Smooth muscle cell (in vitro differentiated cells): ENCODE data around the gene CYP21A2. TPM values are rescaled to one million over a fixed set of nuclear protein-coding genes. Genes with fewer than 3 reads are reported as not detected.

ENCODE experiments used
- DNase-seq: peaks from one replicate; lab custom pipeline; 2025; ENCODE audit not compliant: unreplicated experiment; lab: John Stamatoyannopoulos, UW
- H2AFZ ChIP-seq: fragments of 200-600 bp; sonication (generic); 2 replicates; pipeline ENCODE4 v1.6.0; 2016; ENCODE audit warnings: antibody characterized with exemption, low read depth, mild to moderate bottlenecking
- H3F3A ChIP-seq: fragments of 200-600 bp; sonication (generic); 2 replicates; pipeline ENCODE4 v1.6.0; 2017; ENCODE audit warnings: antibody characterized with exemption, low read depth
- H3K27ac ChIP-seq: fragments of 200-600 bp; sonication (generic); 2 replicates; pipeline ENCODE4 v1.5.1; 2016; ENCODE audit warnings: low read depth, mild to moderate bottlenecking
- H3K27me3 ChIP-seq: fragments of 200-600 bp; sonication (generic); 2 replicates; pipeline ENCODE4 v1.6.1; 2016; ENCODE audit warnings: low read depth, mild to moderate bottlenecking
- H3K36me3 ChIP-seq: fragments of 200-600 bp; sonication (generic); 2 replicates; pipeline ENCODE4 v1.5.1; 2016; ENCODE audit warnings: low read depth
- H3K4me1 ChIP-seq: fragments of 200-600 bp; sonication (generic); 2 replicates; pipeline ENCODE4 v1.5.1; 2016; ENCODE audit warnings: low read depth
- H3K4me2 ChIP-seq: fragments of 200-600 bp; sonication (generic); 2 replicates; pipeline ENCODE4 v1.6.0; 2016; ENCODE audit warnings: mild to moderate bottlenecking
- H3K4me3 ChIP-seq: fragments of 200-600 bp; sonication (generic); 2 replicates; pipeline ENCODE4 v1.5.1; 2016; ENCODE audit warnings: mild to moderate bottlenecking
- H3K79me2 ChIP-seq: fragments of 200-600 bp; sonication (generic); 2 replicates; pipeline ENCODE4 v1.6.0; 2016; ENCODE audit warnings: low read depth, mild to moderate bottlenecking
- H3K9ac ChIP-seq: fragments of 200-600 bp; sonication (generic); 2 replicates; pipeline ENCODE4 v1.6.0; 2016; ENCODE audit warnings: low read depth
- H3K9me3 ChIP-seq: fragments of 200-600 bp; sonication (generic); replicated peaks from 2 replicates; pipeline ENCODE4 v1.5.1; 2016; ENCODE audit warnings: low read depth
- H4K20me1 ChIP-seq: fragments of 200-600 bp; sonication (generic); 2 replicates; pipeline ENCODE4 v1.6.0; 2016; ENCODE audit warnings: low read depth
- CTCF ChIP-seq: fragments of 200-600 bp; sonication (generic); IDR thresholded peaks from 2 replicates; pipeline ENCODE4 v1.5.1; 2017; ENCODE audit warnings: borderline replicate concordance, mild to moderate bottlenecking, antibody characterized with exemption; ENCODE audit not compliant: insufficient read depth, poor library complexity, severe bottlenecking
- WGBS: methylation state at CpG from one replicate; pipeline ENCODE4 v1.1.7; 2016; ENCODE audit warnings: low lambda C conversion rate; 5-methylcytosine and 5-hydroxymethylcytosine counted together
- polyA plus RNA-seq: library from polyadenylated mRNA; unstranded; fragments of >200 nt; fragmentation: Nextera tagmentation; extraction: Ambion mirVana; gene quantifications from 2 replicates; pipeline ENCODE4 v1.2.1, GENCODE V29; 2016
- small RNA-seq: library from RNA; depleted of rRNA; stranded (forward); fragments of <200 nt; gene quantifications from one replicate; pipeline ENCODE3, GENCODE V24; 2014
- total RNA-seq: library from RNA; depleted of rRNA; stranded (reverse); fragments of >200 nt; gene quantifications from 2 replicates; pipeline ENCODE4 v1.2.3, GENCODE V29; 2014

Gene CYP21A2
- total and polyA plus RNA-seq, 2 experiments from 2014 or later: not detected

DNA sequence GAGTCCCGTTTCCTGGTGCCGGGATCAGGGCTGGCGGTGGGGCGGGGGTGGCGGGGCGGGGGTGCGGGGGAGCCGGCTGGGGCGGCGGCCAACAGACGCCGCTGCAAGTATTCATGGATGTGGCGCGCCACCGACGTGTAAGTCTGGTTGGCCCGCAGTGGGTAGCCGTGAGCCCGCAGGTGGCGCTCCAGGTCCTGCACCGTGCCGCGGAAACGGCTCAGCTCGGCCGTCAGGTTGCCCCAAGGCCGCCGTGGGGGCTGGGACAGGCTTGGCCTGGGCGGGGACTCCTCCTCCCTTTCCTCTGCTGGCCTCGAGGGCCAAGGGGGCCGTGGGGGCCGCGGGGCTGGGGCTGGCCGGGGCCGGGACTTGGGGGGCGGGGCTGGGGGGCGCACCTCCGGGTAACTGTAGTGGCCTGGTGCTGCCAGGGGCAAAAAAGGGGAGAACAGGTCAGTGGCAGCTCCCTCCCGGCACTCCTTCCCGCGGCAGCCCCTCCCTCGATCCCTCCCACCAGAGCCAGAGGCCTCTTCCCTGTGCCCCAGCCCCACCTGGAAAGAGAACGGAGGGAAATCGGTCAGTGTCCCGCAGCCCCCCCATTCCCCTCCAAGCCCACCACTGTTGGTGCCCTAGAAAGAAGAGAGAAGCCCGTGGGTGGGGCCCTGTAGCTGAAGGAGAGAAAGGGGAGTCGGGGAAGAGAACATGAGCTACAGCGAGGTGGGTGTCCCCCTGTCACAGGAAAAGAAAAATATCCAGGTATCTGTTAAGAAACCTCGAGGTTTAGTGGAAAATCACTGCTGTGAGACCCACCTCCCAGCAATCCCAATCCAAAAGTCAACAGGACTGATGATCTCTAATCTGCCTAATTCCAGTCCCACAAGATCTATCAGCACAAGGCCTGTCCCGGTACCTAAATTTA lies 49.6 kb downstream of the CYP21A2 start:
- DNase-seq: peak; percentile 28
- TF ChIP-seq CTCF: peak; percentile 36
- Histone ChIP-seq H4K20me1 (peaks cover 11% of the 10 kb centered on the region), H3K9me3 (no peaks in the 10 kb centered on the region), H3K27me3 (peaks cover 29% of the 10 kb centered on the region), H2AFZ (no peak overlapping the region), H3K4me1 (no peaks in the 10 kb centered on the region), H3K27ac (no peak overlapping the region), H3F3A (peaks cover 14% of the 10 kb centered on the region), H3K79me2 (no peaks in the 10 kb centered on the region), H3K4me3 (no peak overlapping the region), H3K36me3 (no peaks in the 10 kb centered on the region), H3K4me2 (no peak overlapping the region), H3K9ac (no peak overlapping the region)
- WGBS: 46% methylated on average over 11 of the region's 50 CpGs

- no peak overlapping the region for H3K4me3 ChIP-seq
- H3K4me1 ChIP-seq: no peaks in the 10 kb centered on the region
- no peaks in the 10 kb centered on the region for H3K79me2 ChIP-seq
- DNase-seq: no peak
- no peaks in the 10 kb centered on the region for H3K9me3 ChIP-seq
- no peak overlapping the region for H2AFZ ChIP-seq
- no peak overlapping the region for H3K9ac ChIP-seq
- no peaks in the 10 kb centered on the region for H3K36me3 ChIP-seq
- 98% methylated on average over 14 of the region's 14 CpGs for WGBS
- peaks cover 14% of the 10 kb centered on the region for H3F3A ChIP-seq
- no peak overlapping the region for H3K27ac ChIP-seq
- no peak for TF ChIP-seq CTCF
- H3K27me3 ChIP-seq: peaks cover 29% of the 10 kb centered on the region
- no peak overlapping the region for H3K4me2 ChIP-seq
- H4K20me1 ChIP-seq: peaks cover 15% of the 10 kb centered on the region
These were observed 50.4 kb downstream of the CYP21A2 start for GRCh38 chr6:32088487-32089049.

- Histone ChIP-seq H3K79me2 (no peaks in the 10 kb centered on the region), H3K4me2 (no peak overlapping the region), H3F3A (peaks cover 14% of the 10 kb centered on the region), H3K4me1 (no peaks in the 10 kb centered on the region), H4K20me1 (peaks cover 16% of the 10 kb centered on the region), H3K27ac (no peak overlapping the region), H3K4me3 (no peak overlapping the region), H3K36me3 (no peaks in the 10 kb centered on the region), H3K9ac (no peak overlapping the region), H3K9me3 (no peaks in the 10 kb centered on the region), H3K27me3 (peaks cover 26% of the 10 kb centered on the region), H2AFZ (no peak overlapping the region)
- WGBS: 89% methylated on average over 10 of the region's 10 CpGs
- no peak for TF ChIP-seq CTCF
- DNase-seq: no peak
These were observed 51.0 kb downstream of the CYP21A2 start for GRCh38 chr6:32089082-32089828.

Small RNA genes lying within 50 kb of the gene (small RNA-seq; reads per million reads assigned to genes)
- gene RNA5SP206: not detected

Other genes starting within 250 kb of the CYP21A2 start
- gene VARS1, start 242.7 kb upstream of the CYP21A2 start, total RNA-seq: 31.9 and 60.8 TPM in 2 replicates
- gene VARS1, start 242.7 kb upstream of the CYP21A2 start, polyA plus RNA-seq: 76.9 and 80.8 TPM in 2 replicates
- gene LSM2, start 231.4 kb upstream of the CYP21A2 start, total RNA-seq: 62.0 and 91.2 TPM in 2 replicates
- gene LSM2, start 231.4 kb upstream of the CYP21A2 start, polyA plus RNA-seq: 73.6 and 81.6 TPM in 2 replicates
- 0.63 and 0.94 TPM in 2 replicates for gene HSPA1L, start 223.1 kb upstream of the CYP21A2 start, total RNA-seq
- gene HSPA1L, start 223.1 kb upstream of the CYP21A2 start, polyA plus RNA-seq: 0.19 and 1.0 TPM in 2 replicates
- 52.6 and 59.5 TPM in 2 replicates for gene HSPA1A, start 222.9 kb upstream of the CYP21A2 start, total RNA-seq
- gene HSPA1A, start 222.9 kb upstream of the CYP21A2 start, polyA plus RNA-seq: 61.2 and 71.6 TPM in 2 replicates
- 33.6 and 43.1 TPM in 2 replicates for gene HSPA1B, start 210.7 kb upstream of the CYP21A2 start, total RNA-seq
- 30.7 and 36.7 TPM in 2 replicates for gene HSPA1B, start 210.7 kb upstream of the CYP21A2 start, polyA plus RNA-seq
- 40.0 and 47.5 TPM in 2 replicates for gene NEU1, start 175.6 kb upstream of the CYP21A2 start, total RNA-seq
- 52.1 and 52.7 TPM in 2 replicates for gene NEU1, start 175.6 kb upstream of the CYP21A2 start, polyA plus RNA-seq
- 0.72 and 0.85 TPM in 2 replicates for gene SLC44A4, start 159.4 kb upstream of the CYP21A2 start, total RNA-seq
- 0.30 and 0.52 TPM in 2 replicates for gene SLC44A4, start 159.4 kb upstream of the CYP21A2 start, polyA plus RNA-seq
- gene EHMT2, start 140.7 kb upstream of the CYP21A2 start, total RNA-seq: 17.4 and 17.6 TPM in 2 replicates
- 33.9 and 38.9 TPM in 2 replicates for gene EHMT2, start 140.7 kb upstream of the CYP21A2 start, polyA plus RNA-seq
- 0.04 and 0.54 TPM in 2 replicates for gene ZBTB12, start 136.3 kb upstream of the CYP21A2 start, total RNA-seq
- gene ZBTB12, start 136.3 kb upstream of the CYP21A2 start, polyA plus RNA-seq: 0.39 TPM in 1 of 2 replicates, not detected in the other
- gene C2, start 110.7 kb upstream of the CYP21A2 start, total RNA-seq: 0.27 TPM in 1 of 2 replicates, not detected in the other
- 0.37 TPM in 2 replicates for gene C2, start 110.7 kb upstream of the CYP21A2 start, polyA plus RNA-seq
- not detected in 2 replicates for gene CFB, start 92.3 kb upstream of the CYP21A2 start, total RNA-seq
- gene CFB, start 92.3 kb upstream of the CYP21A2 start, polyA plus RNA-seq: 2.3 and 4.1 TPM in 2 replicates
- 78.6 and 91.5 TPM in 2 replicates for gene NELFE, start 79.4 kb upstream of the CYP21A2 start, total RNA-seq
- gene NELFE, start 79.4 kb upstream of the CYP21A2 start, polyA plus RNA-seq: 125 and 134 TPM in 2 replicates
- gene SKIC2, start 79.2 kb upstream of the CYP21A2 start, total RNA-seq: 24.6 and 27.6 TPM in 2 replicates
- 55.0 and 56.0 TPM in 2 replicates for gene SKIC2, start 79.2 kb upstream of the CYP21A2 start, polyA plus RNA-seq
- 7.8 and 11.0 TPM in 2 replicates for gene DXO, start 66.3 kb upstream of the CYP21A2 start, total RNA-seq
- 21.9 and 23.5 TPM in 2 replicates for gene DXO, start 66.3 kb upstream of the CYP21A2 start, polyA plus RNA-seq
- gene C4A, start 56.4 kb upstream of the CYP21A2 start, total RNA-seq: 2.8 and 4.6 TPM in 2 replicates
- gene C4A, start 56.4 kb upstream of the CYP21A2 start, polyA plus RNA-seq: 1.7 and 4.4 TPM in 2 replicates
- 1.7 and 3.8 TPM in 2 replicates for gene C4B, start 23.6 kb upstream of the CYP21A2 start, total RNA-seq
- 1.3 and 2.9 TPM in 2 replicates for gene C4B, start 23.6 kb upstream of the CYP21A2 start, polyA plus RNA-seq
- gene TNXB, start 70.9 kb downstream of the CYP21A2 start, total RNA-seq: 1.1 and 1.8 TPM in 2 replicates
- gene TNXB, start 70.9 kb downstream of the CYP21A2 start, polyA plus RNA-seq: 1.1 and 4.3 TPM in 2 replicates
- gene ATF6B, start 89.8 kb downstream of the CYP21A2 start, total RNA-seq: 22.2 and 23.0 TPM in 2 replicates
- 22.5 and 39.8 TPM in 2 replicates for gene ATF6B, start 89.8 kb downstream of the CYP21A2 start, polyA plus RNA-seq
- gene FKBPL, start 91.9 kb downstream of the CYP21A2 start, total RNA-seq: 5.3 and 6.5 TPM in 2 replicates
- gene FKBPL, start 91.9 kb downstream of the CYP21A2 start, polyA plus RNA-seq: 5.4 and 7.7 TPM in 2 replicates
- 0.94 TPM in 1 of 2 replicates, not detected in the other for gene PRRT1, start 113.5 kb downstream of the CYP21A2 start, total RNA-seq
- gene PRRT1, start 113.5 kb downstream of the CYP21A2 start, polyA plus RNA-seq: 1.4 and 3.3 TPM in 2 replicates
- gene PPT2, start 115.7 kb downstream of the CYP21A2 start, total RNA-seq: 13.3 and 17.5 TPM in 2 replicates
- 15.7 and 17.8 TPM in 2 replicates for gene PPT2, start 115.7 kb downstream of the CYP21A2 start, polyA plus RNA-seq
- 3.6 and 5.6 TPM in 2 replicates for gene EGFL8, start 126.2 kb downstream of the CYP21A2 start, total RNA-seq
- gene EGFL8, start 126.2 kb downstream of the CYP21A2 start, polyA plus RNA-seq: 4.3 and 8.2 TPM in 2 replicates
- 60.5 and 71.1 TPM in 2 replicates for gene AGPAT1, start 137.7 kb downstream of the CYP21A2 start, total RNA-seq
- gene AGPAT1, start 137.7 kb downstream of the CYP21A2 start, polyA plus RNA-seq: 51.8 and 52.4 TPM in 2 replicates
- 49.3 and 58.1 TPM in 2 replicates for gene RNF5, start 140.0 kb downstream of the CYP21A2 start, total RNA-seq
- gene RNF5, start 140.0 kb downstream of the CYP21A2 start, polyA plus RNA-seq: 74.0 and 75.9 TPM in 2 replicates
- gene AGER, start 145.8 kb downstream of the CYP21A2 start, total RNA-seq: 0.81 and 2.6 TPM in 2 replicates
- 2.5 and 6.4 TPM in 2 replicates for gene AGER, start 145.8 kb downstream of the CYP21A2 start, polyA plus RNA-seq
- gene PBX2, start 151.8 kb downstream of the CYP21A2 start, total RNA-seq: 33.2 and 43.6 TPM in 2 replicates
- gene PBX2, start 151.8 kb downstream of the CYP21A2 start, polyA plus RNA-seq: 11.6 and 14.0 TPM in 2 replicates
- 4.8 and 5.3 TPM in 2 replicates for gene GPSM3, start 154.2 kb downstream of the CYP21A2 start, total RNA-seq
- 14.2 and 15.6 TPM in 2 replicates for gene GPSM3, start 154.2 kb downstream of the CYP21A2 start, polyA plus RNA-seq
- gene NOTCH4, start 185.7 kb downstream of the CYP21A2 start, total RNA-seq: 0.27 and 0.54 TPM in 2 replicates
- gene NOTCH4, start 185.7 kb downstream of the CYP21A2 start, polyA plus RNA-seq: 1.3 and 1.6 TPM in 2 replicates